H9 (cell line): ENCODE results near the gene CXCL10. TPM values are rescaled to one million over a fixed set of nuclear protein-coding genes. Genes with fewer than 3 reads are reported as not detected.

Source experiments
- DNase-seq: peaks from one replicate; pipeline ENCODE4 v3.0.0-alpha.2; 2017
- H2AFZ ChIP-seq: one replicate; pipeline ENCODE4 v1.6.1; 2013; ENCODE audit warnings: mild to moderate bottlenecking, low read length, control low read depth, moderate library complexity
- H2AK5ac ChIP-seq: 2 replicates; pipeline ENCODE4 v1.6.1; 2013; ENCODE audit warnings: low read length, control low read depth, mixed read lengths; ENCODE audit not compliant: insufficient read length
- H2BK120ac ChIP-seq: one replicate; pipeline ENCODE4 v1.6.1; 2013; ENCODE audit warnings: low read depth, mild to moderate bottlenecking, low read length, control low read depth, inconsistent platforms; ENCODE audit not compliant: poor library complexity, severe bottlenecking
- H2BK12ac ChIP-seq: 2 replicates; pipeline ENCODE4 v1.6.1; 2013; ENCODE audit warnings: low read length, control low read depth, mixed read lengths, low read depth; ENCODE audit not compliant: insufficient read length
- H2BK15ac ChIP-seq: 2 replicates; pipeline ENCODE4 v1.6.1; 2013; ENCODE audit warnings: low read depth, low read length, control low read depth
- H2BK20ac ChIP-seq: one replicate; pipeline ENCODE4 v1.6.1; 2013; ENCODE audit warnings: low read depth, mild to moderate bottlenecking, low read length, control low read depth, inconsistent platforms; ENCODE audit not compliant: poor library complexity, severe bottlenecking
- H2BK5ac ChIP-seq: 2 replicates; pipeline ENCODE4 v1.6.1; 2013; ENCODE audit warnings: low read length, control low read depth, mixed read lengths; ENCODE audit not compliant: insufficient read length
- H3K14ac ChIP-seq: 2 replicates; pipeline ENCODE4 v1.6.1; 2013; ENCODE audit warnings: low read length, control low read depth; ENCODE audit not compliant: insufficient read depth
- H3K18ac ChIP-seq: 2 replicates; pipeline ENCODE4 v1.6.1; 2013; ENCODE audit warnings: low read depth, mild to moderate bottlenecking, mixed read lengths, low read length, control low read depth; ENCODE audit not compliant: insufficient read length
- H3K23ac ChIP-seq: 2 replicates; pipeline ENCODE4 v1.6.1; 2013; ENCODE audit warnings: low read length, control low read depth, mixed read lengths, low read depth; ENCODE audit not compliant: insufficient read length
- H3K23me2 ChIP-seq: 2 replicates; pipeline ENCODE4 v1.6.1; 2013; ENCODE audit warnings: low read depth, mild to moderate bottlenecking, mixed read lengths, low read length, control low read depth; ENCODE audit not compliant: insufficient read length, poor library complexity, severe bottlenecking
- H3K27ac ChIP-seq: 2 replicates; pipeline ENCODE4 v1.5.1; 2013; ENCODE audit warnings: low read length, control low read depth, mixed read lengths, low read depth; ENCODE audit not compliant: insufficient read length
- H3K27me3 ChIP-seq: 2 replicates; pipeline ENCODE4 v1.6.1; 2013; ENCODE audit warnings: low read length, control low read depth, inconsistent platforms; ENCODE audit not compliant: insufficient read depth
- H3K4ac ChIP-seq: 2 replicates; pipeline ENCODE4 v1.6.1; 2013; ENCODE audit warnings: low read depth, mild to moderate bottlenecking, control low read depth, inconsistent platforms, low read length, moderate library complexity
- H3K4me1 ChIP-seq: 2 replicates; pipeline ENCODE4 v1.6.1; 2013; ENCODE audit warnings: low read length, control low read depth, inconsistent platforms; ENCODE audit not compliant: insufficient read depth
- H3K4me2 ChIP-seq: 2 replicates; pipeline ENCODE4 v1.6.1; 2013; ENCODE audit warnings: low read length, control low read depth, mixed read lengths; ENCODE audit not compliant: insufficient read length, insufficient read depth
- H3K56ac ChIP-seq: 2 replicates; pipeline ENCODE4 v1.6.1; 2013; ENCODE audit warnings: low read depth, mild to moderate bottlenecking, mixed read lengths, low read length, control low read depth; ENCODE audit not compliant: insufficient read length
- H3K79me1 ChIP-seq: 2 replicates; pipeline ENCODE4 v1.6.1; 2013; ENCODE audit warnings: low read depth, mild to moderate bottlenecking, moderate library complexity, low read length, control low read depth, inconsistent platforms; ENCODE audit not compliant: insufficient read depth, poor library complexity, severe bottlenecking
- H3K79me2 ChIP-seq: 2 replicates; pipeline ENCODE4 v1.6.1; 2013; ENCODE audit warnings: low read length, control low read depth, inconsistent platforms; ENCODE audit not compliant: insufficient read depth
- H3K9ac ChIP-seq: 2 replicates; pipeline ENCODE4 v1.6.1; 2013; ENCODE audit warnings: low read length, control low read depth, mixed read lengths; ENCODE audit not compliant: insufficient read length; ENCODE audit errors: extremely low read depth
- H3K9me3 ChIP-seq: one replicate; pipeline ENCODE4 v1.6.1; 2013; ENCODE audit warnings: low read depth, low read length, inconsistent platforms; ENCODE audit not compliant: control insufficient read depth
- H3T11ph ChIP-seq: one replicate; pipeline ENCODE4 v1.6.1; 2013; ENCODE audit warnings: mild to moderate bottlenecking, low read length, control low read depth, inconsistent platforms
- H4K20me1 ChIP-seq: one replicate; pipeline ENCODE4 v1.6.1; 2013; ENCODE audit not compliant: control insufficient read depth, insufficient read length, insufficient read depth
- H4K5ac ChIP-seq: 2 replicates; pipeline ENCODE4 v1.6.1; 2013; ENCODE audit warnings: low read depth, mild to moderate bottlenecking, mixed read lengths, low read length, control low read depth; ENCODE audit not compliant: insufficient read length
- H4K8ac ChIP-seq: replicated peaks from 2 replicates; pipeline ENCODE4 v1.6.1; 2013; ENCODE audit warnings: low read length, control low read depth, mixed read lengths, low read depth; ENCODE audit not compliant: insufficient read length
- H4K91ac ChIP-seq: 2 replicates; pipeline ENCODE4 v1.6.1; 2013; ENCODE audit warnings: low read depth, mild to moderate bottlenecking, moderate library complexity, mixed read lengths, low read length, control low read depth; ENCODE audit not compliant: insufficient read length
- H3K27ac Mint-ChIP-seq, 3 experiments: 2 replicates in 2 of 3; 3 replicates in 1 of 3; pipeline ENCODE4 v1.8.0; 2020 to 2021; ENCODE audit warnings: mixed read lengths in 3 of 3, mild to moderate bottlenecking in 1 of 3, moderate library complexity in 1 of 3
- H3K27me3 Mint-ChIP-seq: 2 replicates; pipeline ENCODE4 v1.8.0; 2021; ENCODE audit warnings: low read depth, mild to moderate bottlenecking, moderate library complexity, mixed read lengths
- H3K36me3 Mint-ChIP-seq, 3 experiments: 2 replicates in 2 of 3; 3 replicates in 1 of 3; pipeline ENCODE4 v1.8.0; 2020 to 2021; ENCODE audit warnings: low read depth in 3 of 3, mixed read lengths in 3 of 3; ENCODE audit not compliant: insufficient read depth in 1 of 3
- H3K4me1 Mint-ChIP-seq, 2 experiments: 2 replicates each; pipeline ENCODE4 v1.8.0; 2020; ENCODE audit warnings: mixed read lengths in 2 of 2
- H3K4me3 Mint-ChIP-seq, 2 experiments: 2 replicates in 1 of 2; 3 replicates in 1 of 2; pipeline ENCODE4 v1.8.0; 2020 to 2021; ENCODE audit warnings: mild to moderate bottlenecking in 2 of 2, mixed read lengths in 2 of 2, moderate library complexity in 1 of 2
- H3K9me3 Mint-ChIP-seq, 2 experiments: 2 replicates in 1 of 2; 3 replicates in 1 of 2; pipeline ENCODE4 v1.8.0; 2020; ENCODE audit warnings: mild to moderate bottlenecking in 2 of 2, mixed read lengths in 2 of 2, moderate library complexity in 1 of 2
- WGBS: extraction: QIAGEN DNeasy Blood & Tissue Kit; methylation state at CpG from one replicate; pipeline ENCODE4 v1.1.7; 2013; ENCODE audit warnings: missing lambda C conversion rate, low lambda C conversion rate, mixed read lengths; ENCODE audit not compliant: insufficient read length; ENCODE audit errors: extremely low coverage; 5-methylcytosine and 5-hydroxymethylcytosine counted together
- total RNA-seq: library from RNA; stranded (reverse); gene quantifications from 2 replicates; pipeline ENCODE4 v1.2.1, GENCODE V29; 2021
- TF ChIP-seq, protein P1 (sequence below): fragments of 200-600 bp; sonication (generic); conservative IDR thresholded peaks from 3 replicates; pipeline ENCODE4 v1.8.0; 2021; ENCODE audit warnings: antibody characterized with exemption, mild to moderate bottlenecking

CXCL10 gene
- total RNA-seq, 1 experiment from 2014 or later, result not detected

DNA sequence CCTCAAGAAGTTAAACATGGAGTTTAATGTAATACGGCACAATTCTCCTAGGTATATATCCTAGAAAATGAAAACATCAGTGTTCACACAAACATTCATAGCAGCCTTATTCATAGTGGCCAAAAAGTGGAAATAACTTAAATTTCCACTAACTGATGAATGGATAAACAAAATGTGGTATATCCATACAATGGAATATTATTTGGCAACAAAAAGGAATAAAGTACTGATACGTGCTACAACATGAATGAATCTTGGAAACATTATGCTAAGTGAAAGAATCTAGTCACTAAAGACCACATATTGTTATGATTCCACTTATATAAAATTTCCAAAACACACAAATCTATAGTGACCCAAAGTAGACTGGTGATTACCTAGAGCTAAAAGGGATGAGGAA, 47.1 kb downstream of the CXCL10 start:
- Mint-ChIP-seq H3K4me1 (no peaks in the 10 kb centered on the region), H3K4me3 (no peak overlapping the region), H3K27ac (no peak overlapping the region), H3K27me3 (no peaks in the 10 kb centered on the region), H3K36me3 (peaks cover 58 to 82% (median 70%) of the 10 kb centered on the region in 3 experiments), H3K9me3 (peaks cover 12 to 13% of the 10 kb centered on the region in 2 experiments; a peak in 4 of 5 replicates)
- H3K14ac ChIP-seq, result no peak overlapping the region
- H2AK5ac ChIP-seq, result no peak overlapping the region
- no peak overlapping the region for H2BK5ac ChIP-seq
- no peaks in the 10 kb centered on the region for H4K20me1 ChIP-seq
- no peaks in the 10 kb centered on the region; the same call in 1 of the 2 replicates for H3K79me2 ChIP-seq
- H3K4me1 ChIP-seq, result no peaks in the 10 kb centered on the region
- no peak overlapping the region for H4K91ac ChIP-seq
- no peak overlapping the region for H4K8ac ChIP-seq
- no peak overlapping the region for H3K9ac ChIP-seq
- H3K4ac ChIP-seq, result no peak overlapping the region
- no peak overlapping the region for H4K5ac ChIP-seq
- H2BK12ac ChIP-seq, result no peak overlapping the region
- H3K4me2 ChIP-seq, result no peak overlapping the region
- H2BK15ac ChIP-seq, result no peak overlapping the region
- peaks cover 10% of the 10 kb centered on the region for H3K9me3 ChIP-seq
- H3K56ac ChIP-seq, result no peak overlapping the region
- H2AFZ ChIP-seq, result no peak overlapping the region
- H3K27me3 ChIP-seq, result no peaks in the 10 kb centered on the region
- TF ChIP-seq, protein P1, sequence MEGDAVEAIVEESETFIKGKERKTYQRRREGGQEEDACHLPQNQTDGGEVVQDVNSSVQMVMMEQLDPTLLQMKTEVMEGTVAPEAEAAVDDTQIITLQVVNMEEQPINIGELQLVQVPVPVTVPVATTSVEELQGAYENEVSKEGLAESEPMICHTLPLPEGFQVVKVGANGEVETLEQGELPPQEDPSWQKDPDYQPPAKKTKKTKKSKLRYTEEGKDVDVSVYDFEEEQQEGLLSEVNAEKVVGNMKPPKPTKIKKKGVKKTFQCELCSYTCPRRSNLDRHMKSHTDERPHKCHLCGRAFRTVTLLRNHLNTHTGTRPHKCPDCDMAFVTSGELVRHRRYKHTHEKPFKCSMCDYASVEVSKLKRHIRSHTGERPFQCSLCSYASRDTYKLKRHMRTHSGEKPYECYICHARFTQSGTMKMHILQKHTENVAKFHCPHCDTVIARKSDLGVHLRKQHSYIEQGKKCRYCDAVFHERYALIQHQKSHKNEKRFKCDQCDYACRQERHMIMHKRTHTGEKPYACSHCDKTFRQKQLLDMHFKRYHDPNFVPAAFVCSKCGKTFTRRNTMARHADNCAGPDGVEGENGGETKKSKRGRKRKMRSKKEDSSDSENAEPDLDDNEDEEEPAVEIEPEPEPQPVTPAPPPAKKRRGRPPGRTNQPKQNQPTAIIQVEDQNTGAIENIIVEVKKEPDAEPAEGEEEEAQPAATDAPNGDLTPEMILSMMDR, result no peak
- H3K23ac ChIP-seq, result no peak overlapping the region
- no peak overlapping the region for H2BK20ac ChIP-seq
- no peaks in the 10 kb centered on the region for H3K23me2 ChIP-seq
- no peak for DNase-seq
- peaks cover 4% of the 10 kb centered on the region for H3K79me1 ChIP-seq
- H3T11ph ChIP-seq, result no peak overlapping the region
- no CpG with 5 or more reads among the region's 2 CpGs for WGBS
- H3K27ac ChIP-seq, result no peak overlapping the region
- H3K18ac ChIP-seq, result no peak overlapping the region
- H2BK120ac ChIP-seq, result no peak overlapping the region
